ENCODE data around the gene PAH. TPM values are rescaled to one million over a fixed set of nuclear protein-coding genes. Genes with fewer than 3 reads are reported as not detected.
A peak's percentile ranks its signal among the peaks of the same experiment; 100 is the strongest.

Gene PAH
- total and polyA plus RNA-seq, 2 of the 8 experiments (the other 6 are each of a cell fraction or from before 2014, with no cell fraction given), result 3.9 to 9.0 TPM

GRCh38 chr12:102956738-102957327, 39.8 kb upstream of the PAH start:
- Histone ChIP-seq H3K4me1 (replicated peaks in 1 of 4; ENCODE audit: control insufficient read depth in 3 of 4, insufficient read depth in 4 of 4, low read length in 3 of 4) (peaks cover 4 to 16% (median 8%) of the 10 kb centered on the region in 4 experiments; a peak in 6 of 7 replicates), H3K79me1 (ENCODE audit: low read depth, low read length) (no peaks in the 10 kb centered on the region), H3K4me3 (ENCODE audit: extremely low read depth in 1 of 4, insufficient read depth in 2 of 4, low read depth in 3 of 4, low read length in 4 of 4) (peak overlapping the region; percentile 27 to 67 (median 32); a peak in 6 of 8 replicates), H2BK5ac (ENCODE audit: low read depth, low read length) (no peak overlapping the region), H4K91ac (replicated peaks; ENCODE audit: insufficient read length, low read length) (no peak overlapping the region), H3K14ac (ENCODE audit: insufficient read length) (no peak overlapping the region), H3K9me3 (ENCODE audit: insufficient read depth in 2 of 2, low read depth in 1 of 2, low read length in 1 of 2) (no peaks in the 10 kb centered on the region), H3K9ac (replicated peaks in 1 of 4; ENCODE audit: extremely low read depth in 1 of 4, low read depth in 3 of 4, low read length in 3 of 4) (no peak overlapping the region), H3K36me3 (ENCODE audit: control insufficient read depth in 2 of 4, insufficient read depth in 4 of 4, low read length in 3 of 4) (peaks cover 0 to 4% (median 0%) of the 10 kb centered on the region in 4 experiments; a peak in 1 of 8 replicates), H2AK5ac (ENCODE audit: low read depth, low read length) (no peak overlapping the region), H2BK12ac (ENCODE audit: low read depth, low read length) (no peak overlapping the region), H2AFZ (ENCODE audit: low read length) (no peak overlapping the region), H3K4ac (replicated peaks; ENCODE audit: insufficient read length, low read depth, low read length) (no peak overlapping the region), H4K8ac (ENCODE audit: extremely low read depth, insufficient read depth, low read length) (peak overlapping the region; percentile 11; the same call in 1 of the 2 replicates), H3K23ac (ENCODE audit: insufficient read length) (no peak overlapping the region), H4K20me1 (replicated peaks in 1 of 2; ENCODE audit: control insufficient read depth in 1 of 2, insufficient read depth in 2 of 2, low read length in 2 of 2) (peaks cover 14 to 32% of the 10 kb centered on the region in 2 experiments), H4K5ac (ENCODE audit: insufficient read length, low read depth, low read length) (no peak overlapping the region), H2BK20ac (ENCODE audit: low read length) (no peak overlapping the region), H3K27ac (ENCODE audit: low read depth, low read length) (no peak overlapping the region), H2BK120ac (replicated peaks; ENCODE audit: low read depth, low read length) (no peak overlapping the region), H3K27me3 (replicated peaks in 1 of 4; ENCODE audit: control insufficient read depth in 3 of 4, extremely low read depth in 1 of 4, insufficient read depth in 3 of 4, low read length in 3 of 4) (peaks cover 87 to 99% (median 97%) of the 10 kb centered on the region in 4 experiments), H3K56ac (replicated peaks; ENCODE audit: insufficient read length, low read depth, low read length) (no peak overlapping the region), H2BK15ac (ENCODE audit: low read length) (no peak overlapping the region; the same call in 1 of the 2 replicates), H3K4me2 (ENCODE audit: insufficient read depth in 1 of 2, low read depth in 2 of 2, low read length in 2 of 2) (peak overlapping the region; percentile 67 to 95), H3K79me2 (ENCODE audit: control insufficient read depth in 1 of 2, insufficient read depth in 2 of 2, low read length in 2 of 2) (no peaks in the 10 kb centered on the region), H3K18ac (ENCODE audit: extremely low read depth, low read length) (peak overlapping the region; percentile 19; the same call in 1 of the 2 replicates), H3K23me2 (ENCODE audit: low read depth, low read length) (peaks cover 19% of the 10 kb centered on the region)
- ChIA-PET CTCF (ENCODE audit: partially characterized antibody) (interaction anchor here (0.6 kb wide), 1 partner anchor 75 kb away, joined by 3 read pairs; no protein-coding TSS in a partner anchor), POLR2A (ENCODE audit: partially characterized antibody) (interaction anchor here (0.8 kb wide), 1 partner anchor 346 kb away, joined by 4 read pairs; no protein-coding TSS in a partner anchor)
- WGBS, 2 experiments (ENCODE audit: extremely low coverage in 1 of 2, insufficient coverage in 1 of 2, insufficient read length in 1 of 2, insufficient replicate concordance in 2 of 2, low coverage in 1 of 2, low lambda C conversion rate in 2 of 2, missing lambda C conversion rate in 1 of 2), result 1% methylated on average over 10 of the region's 19 CpGs; no CpG with 5 or more reads in 1 of the 2 experiments
- FAIRE-seq (no peak), DNase-seq (ENCODE audit: low read depth in 1 of 2, low spot score in 2 of 2) (peak in 1 of 2 experiments; percentile 49)
- TF ChIP-seq EZH2 (IDR thresholded peaks at IDR 0.05; ENCODE audit: low read depth, low read length, severe bottlenecking) (peak; percentile 67), SUZ12 (IDR thresholded peaks at IDR 0.05; ENCODE audit: low read length) (peak; percentile 10; the same call in 1 of the 2 replicates), RAD21 (IDR thresholded peaks at IDR 0.05 in 1 of 2, conservative IDR thresholded peaks at IDR 0.05 in 1 of 2; ENCODE audit: low read depth in 2 of 2, low read length in 2 of 2) (no peak)

Measured in H1 (cell line).